H9 (cell line): ENCODE measurements around the gene RXFP2. TPM values are rescaled to one million over a fixed set of nuclear protein-coding genes. Genes with fewer than 3 reads are reported as not detected.

ENCODE experiments used
- DNase-seq: peaks from one replicate; pipeline ENCODE4 v3.0.0-alpha.2; 2017
- H2AFZ ChIP-seq: one replicate; pipeline ENCODE4 v1.6.1; 2013; ENCODE audit warnings: mild to moderate bottlenecking, low read length, control low read depth, moderate library complexity
- H2AK5ac ChIP-seq: 2 replicates; pipeline ENCODE4 v1.6.1; 2013; ENCODE audit warnings: low read length, control low read depth, mixed read lengths; ENCODE audit not compliant: insufficient read length
- H2BK120ac ChIP-seq: one replicate; pipeline ENCODE4 v1.6.1; 2013; ENCODE audit warnings: low read depth, mild to moderate bottlenecking, low read length, control low read depth, inconsistent platforms; ENCODE audit not compliant: poor library complexity, severe bottlenecking
- H2BK12ac ChIP-seq: 2 replicates; pipeline ENCODE4 v1.6.1; 2013; ENCODE audit warnings: low read length, control low read depth, mixed read lengths, low read depth; ENCODE audit not compliant: insufficient read length
- H2BK15ac ChIP-seq: 2 replicates; pipeline ENCODE4 v1.6.1; 2013; ENCODE audit warnings: low read depth, low read length, control low read depth
- H2BK20ac ChIP-seq: one replicate; pipeline ENCODE4 v1.6.1; 2013; ENCODE audit warnings: low read depth, mild to moderate bottlenecking, low read length, control low read depth, inconsistent platforms; ENCODE audit not compliant: poor library complexity, severe bottlenecking
- H2BK5ac ChIP-seq: 2 replicates; pipeline ENCODE4 v1.6.1; 2013; ENCODE audit warnings: low read length, control low read depth, mixed read lengths; ENCODE audit not compliant: insufficient read length
- H3K14ac ChIP-seq: 2 replicates; pipeline ENCODE4 v1.6.1; 2013; ENCODE audit warnings: low read length, control low read depth; ENCODE audit not compliant: insufficient read depth
- H3K18ac ChIP-seq: 2 replicates; pipeline ENCODE4 v1.6.1; 2013; ENCODE audit warnings: low read depth, mild to moderate bottlenecking, mixed read lengths, low read length, control low read depth; ENCODE audit not compliant: insufficient read length
- H3K23ac ChIP-seq: 2 replicates; pipeline ENCODE4 v1.6.1; 2013; ENCODE audit warnings: low read length, control low read depth, mixed read lengths, low read depth; ENCODE audit not compliant: insufficient read length
- H3K23me2 ChIP-seq: 2 replicates; pipeline ENCODE4 v1.6.1; 2013; ENCODE audit warnings: low read depth, mild to moderate bottlenecking, mixed read lengths, low read length, control low read depth; ENCODE audit not compliant: insufficient read length, poor library complexity, severe bottlenecking
- H3K27ac ChIP-seq: 2 replicates; pipeline ENCODE4 v1.5.1; 2013; ENCODE audit warnings: low read length, control low read depth, mixed read lengths, low read depth; ENCODE audit not compliant: insufficient read length
- H3K27me3 ChIP-seq: 2 replicates; pipeline ENCODE4 v1.6.1; 2013; ENCODE audit warnings: low read length, control low read depth, inconsistent platforms; ENCODE audit not compliant: insufficient read depth
- H3K4ac ChIP-seq: 2 replicates; pipeline ENCODE4 v1.6.1; 2013; ENCODE audit warnings: low read depth, mild to moderate bottlenecking, control low read depth, inconsistent platforms, low read length, moderate library complexity
- H3K4me1 ChIP-seq: 2 replicates; pipeline ENCODE4 v1.6.1; 2013; ENCODE audit warnings: low read length, control low read depth, inconsistent platforms; ENCODE audit not compliant: insufficient read depth
- H3K4me2 ChIP-seq: 2 replicates; pipeline ENCODE4 v1.6.1; 2013; ENCODE audit warnings: low read length, control low read depth, mixed read lengths; ENCODE audit not compliant: insufficient read length, insufficient read depth
- H3K56ac ChIP-seq: 2 replicates; pipeline ENCODE4 v1.6.1; 2013; ENCODE audit warnings: low read depth, mild to moderate bottlenecking, mixed read lengths, low read length, control low read depth; ENCODE audit not compliant: insufficient read length
- H3K79me1 ChIP-seq: 2 replicates; pipeline ENCODE4 v1.6.1; 2013; ENCODE audit warnings: low read depth, mild to moderate bottlenecking, moderate library complexity, low read length, control low read depth, inconsistent platforms; ENCODE audit not compliant: insufficient read depth, poor library complexity, severe bottlenecking
- H3K79me2 ChIP-seq: 2 replicates; pipeline ENCODE4 v1.6.1; 2013; ENCODE audit warnings: low read length, control low read depth, inconsistent platforms; ENCODE audit not compliant: insufficient read depth
- H3K9ac ChIP-seq: 2 replicates; pipeline ENCODE4 v1.6.1; 2013; ENCODE audit warnings: low read length, control low read depth, mixed read lengths; ENCODE audit not compliant: insufficient read length; ENCODE audit errors: extremely low read depth
- H3K9me3 ChIP-seq: one replicate; pipeline ENCODE4 v1.6.1; 2013; ENCODE audit warnings: low read depth, low read length, inconsistent platforms; ENCODE audit not compliant: control insufficient read depth
- H3T11ph ChIP-seq: one replicate; pipeline ENCODE4 v1.6.1; 2013; ENCODE audit warnings: mild to moderate bottlenecking, low read length, control low read depth, inconsistent platforms
- H4K20me1 ChIP-seq: one replicate; pipeline ENCODE4 v1.6.1; 2013; ENCODE audit not compliant: control insufficient read depth, insufficient read length, insufficient read depth
- H4K5ac ChIP-seq: 2 replicates; pipeline ENCODE4 v1.6.1; 2013; ENCODE audit warnings: low read depth, mild to moderate bottlenecking, mixed read lengths, low read length, control low read depth; ENCODE audit not compliant: insufficient read length
- H4K8ac ChIP-seq: replicated peaks from 2 replicates; pipeline ENCODE4 v1.6.1; 2013; ENCODE audit warnings: low read length, control low read depth, mixed read lengths, low read depth; ENCODE audit not compliant: insufficient read length
- H4K91ac ChIP-seq: 2 replicates; pipeline ENCODE4 v1.6.1; 2013; ENCODE audit warnings: low read depth, mild to moderate bottlenecking, moderate library complexity, mixed read lengths, low read length, control low read depth; ENCODE audit not compliant: insufficient read length
- H3K27ac Mint-ChIP-seq, 3 experiments: 2 replicates in 2 of 3; 3 replicates in 1 of 3; pipeline ENCODE4 v1.8.0; 2020 to 2021; ENCODE audit warnings: mixed read lengths in 3 of 3, mild to moderate bottlenecking in 1 of 3, moderate library complexity in 1 of 3
- H3K27me3 Mint-ChIP-seq: 2 replicates; pipeline ENCODE4 v1.8.0; 2021; ENCODE audit warnings: low read depth, mild to moderate bottlenecking, moderate library complexity, mixed read lengths
- H3K36me3 Mint-ChIP-seq, 3 experiments: 2 replicates in 2 of 3; 3 replicates in 1 of 3; pipeline ENCODE4 v1.8.0; 2020 to 2021; ENCODE audit warnings: low read depth in 3 of 3, mixed read lengths in 3 of 3; ENCODE audit not compliant: insufficient read depth in 1 of 3
- H3K4me1 Mint-ChIP-seq, 2 experiments: 2 replicates each; pipeline ENCODE4 v1.8.0; 2020; ENCODE audit warnings: mixed read lengths in 2 of 2
- H3K4me3 Mint-ChIP-seq, 2 experiments: 2 replicates in 1 of 2; 3 replicates in 1 of 2; pipeline ENCODE4 v1.8.0; 2020 to 2021; ENCODE audit warnings: mild to moderate bottlenecking in 2 of 2, mixed read lengths in 2 of 2, moderate library complexity in 1 of 2
- H3K9me3 Mint-ChIP-seq, 2 experiments: 2 replicates in 1 of 2; 3 replicates in 1 of 2; pipeline ENCODE4 v1.8.0; 2020; ENCODE audit warnings: mild to moderate bottlenecking in 2 of 2, mixed read lengths in 2 of 2, moderate library complexity in 1 of 2
- CTCF ChIP-seq: fragments of 200-600 bp; sonication (generic); conservative IDR thresholded peaks from 3 replicates; pipeline ENCODE4 v1.8.0; 2021; ENCODE audit warnings: antibody characterized with exemption, mild to moderate bottlenecking
- WGBS: extraction: QIAGEN DNeasy Blood & Tissue Kit; methylation state at CpG from one replicate; pipeline ENCODE4 v1.1.7; 2013; ENCODE audit warnings: missing lambda C conversion rate, low lambda C conversion rate, mixed read lengths; ENCODE audit not compliant: insufficient read length; ENCODE audit errors: extremely low coverage; 5-methylcytosine and 5-hydroxymethylcytosine counted together
- total RNA-seq: library from RNA; stranded (reverse); gene quantifications from 2 replicates; pipeline ENCODE4 v1.2.1, GENCODE V29; 2021

RXFP2 gene
- total RNA-seq, 1 experiment from 2014 or later: not detected

DNA sequence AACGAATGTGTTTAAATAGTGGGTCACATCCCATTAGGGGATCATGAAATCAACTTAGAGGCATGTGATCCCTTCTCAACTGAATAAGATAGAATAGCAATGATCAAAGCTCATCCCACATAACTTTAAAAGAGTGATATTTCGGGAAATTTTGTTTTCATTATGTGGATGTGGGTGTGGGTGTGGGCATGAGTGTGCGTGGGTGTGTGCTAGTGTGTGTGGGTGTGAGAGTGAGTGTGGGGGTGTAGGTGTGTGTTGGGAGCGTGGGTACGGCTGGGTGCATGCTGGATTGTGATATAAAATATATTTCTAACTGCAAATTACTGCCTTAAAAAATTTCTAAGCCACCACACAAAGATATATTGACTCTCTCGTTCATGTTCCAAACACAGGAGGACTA is 15.9 kb downstream of the RXFP2 start:
- Histone ChIP-seq H2BK120ac (no peak overlapping the region), H3K4me2 (no peak overlapping the region), H4K20me1 (no peaks in the 10 kb centered on the region), H3K18ac (no peak overlapping the region), H2BK5ac (no peak overlapping the region), H3K9me3 (no peaks in the 10 kb centered on the region), H3K4me1 (no peaks in the 10 kb centered on the region), H2AFZ (no peak overlapping the region), H3T11ph (no peak overlapping the region), H2BK20ac (no peak overlapping the region), H2BK15ac (no peak overlapping the region), H3K4ac (no peak overlapping the region), H4K5ac (no peak overlapping the region), H3K9ac (no peak overlapping the region), H4K8ac (no peak overlapping the region), H4K91ac (no peak overlapping the region), H3K27me3 (no peaks in the 10 kb centered on the region), H2AK5ac (no peak overlapping the region), H3K14ac (no peak overlapping the region), H3K56ac (no peak overlapping the region), H3K79me2 (no peaks in the 10 kb centered on the region), H2BK12ac (no peak overlapping the region), H3K23ac (no peak overlapping the region), H3K27ac (no peak overlapping the region), H3K79me1 (no peaks in the 10 kb centered on the region), H3K23me2 (no peaks in the 10 kb centered on the region)
- no peaks in the 10 kb centered on the region for H3K27me3 Mint-ChIP-seq
- no peak overlapping the region for H3K27ac Mint-ChIP-seq
- WGBS: 100% methylated on average over 3 of the region's 6 CpGs
- TF ChIP-seq CTCF: no peak
- H3K4me3 Mint-ChIP-seq: no peak overlapping the region
- no peaks in the 10 kb centered on the region for H3K9me3 Mint-ChIP-seq
- no peaks in the 10 kb centered on the region; a peak in 1 of 7 replicates for H3K36me3 Mint-ChIP-seq
- DNase-seq: no peak
- no peaks in the 10 kb centered on the region for H3K4me1 Mint-ChIP-seq
